ENCODE measurements around the gene MAGI2. TPM values are rescaled to one million over a fixed set of nuclear protein-coding genes. Genes with fewer than 3 reads are reported as not detected.

Gene MAGI2
- total and polyA plus RNA-seq, 8 donors, result 1.3 to 4.0 (median 2.0) TPM

- no peaks in the 10 kb centered on the region for H3K9me3 ChIP-seq
- no peak for FAIRE-seq
- ATAC-seq, result no peak
Measured at GRCh38 chr7:78642751-78643150, 810.7 kb downstream of the MAGI2 start.

GRCh38 chr7:78638364-78638763, 815.1 kb downstream of the MAGI2 start:
- H3K36me3 ChIP-seq, result no peaks in the 10 kb centered on the region
- intact Hi-C loops (cut with DNase I), result no loop called here
- no peak for TF ChIP-seq CTCF (IDR thresholded peaks at IDR 0.05)
- H3K27me3 ChIP-seq, result no peaks in the 10 kb centered on the region
- no peaks in the 10 kb centered on the region for H3K4me1 ChIP-seq
- no peaks in the 10 kb centered on the region for H3K9me3 ChIP-seq
- no peak for ATAC-seq
- no peak for FAIRE-seq
- H3K27ac ChIP-seq, result no peak overlapping the region
- H3K4me3 ChIP-seq, result no peak overlapping the region
- no peak for DNase-seq

More at GRCh38 chr7:78642751-78643150, 810.7 kb downstream of the MAGI2 start:
- intact Hi-C loops (cut with DNase I), result no loop called here
- Histone ChIP-seq H3K27me3 (no peaks in the 10 kb centered on the region), H3K36me3 (no peaks in the 10 kb centered on the region), H3K27ac (no peak overlapping the region), H3K4me1 (peaks cover 0 to 3% (median 0%) of the 10 kb centered on the region in 3 donors), H3K4me3 (no peak overlapping the region)
- TF ChIP-seq CTCF (IDR thresholded peaks at IDR 0.05), result no peak
- no peak for DNase-seq

GRCh38 chr7:78636727-78637126, 816.7 kb downstream of the MAGI2 start:
- intact Hi-C loops (cut with DNase I), result no loop called here
- no peak for FAIRE-seq
- no peaks in the 10 kb centered on the region for H3K27me3 ChIP-seq

GRCh38 chr7:78635026-78635793, 818.3 kb downstream of the MAGI2 start:
- no peak for DNase-seq
- intact Hi-C loops (cut with DNase I), result no loop called here
- no peaks in the 10 kb centered on the region for H3K36me3 ChIP-seq
- no peak overlapping the region for H3K27ac ChIP-seq
- H3K4me3 ChIP-seq, result no peak overlapping the region
- WGBS, 2 donors, result 57 to 71% methylated on average over 4 of the region's 4 CpGs
- no peak for ATAC-seq
- no peak for FAIRE-seq
- no peaks in the 10 kb centered on the region for H3K4me1 ChIP-seq
- H3K27me3 ChIP-seq, result no peaks in the 10 kb centered on the region
- no peaks in the 10 kb centered on the region for H3K9me3 ChIP-seq
- no peak for TF ChIP-seq CTCF (IDR thresholded peaks at IDR 0.05)

More at GRCh38 chr7:78636727-78637126, 816.7 kb downstream of the MAGI2 start:
- Histone ChIP-seq H3K9me3 (no peaks in the 10 kb centered on the region), H3K4me3 (no peak overlapping the region), H3K27ac (no peak overlapping the region), H3K36me3 (no peaks in the 10 kb centered on the region), H3K4me1 (no peaks in the 10 kb centered on the region)
- whole genome bisulfite sequencing, 2 donors, result 91 to 97% methylated on average over 6 of the region's 6 CpGs
- TF ChIP-seq CTCF (IDR thresholded peaks at IDR 0.05), result no peak
- ATAC-seq (no peak), DNase-seq (no peak)

- ATAC-seq, result no peak
- no peak for DNase-seq
- H3K4me1 ChIP-seq, result no peaks in the 10 kb centered on the region
- no peaks in the 10 kb centered on the region for H3K9me3 ChIP-seq
- FAIRE-seq, result no peak
- no peak overlapping the region for H3K27ac ChIP-seq
- H3K4me3 ChIP-seq, result no peak overlapping the region
- intact Hi-C loops (cut with DNase I), result no loop called here
- 94 to 97% methylated on average over 1 of the region's 1 CpG for WGBS, 2 donors
- no peaks in the 10 kb centered on the region for H3K27me3 ChIP-seq
- TF ChIP-seq CTCF (IDR thresholded peaks at IDR 0.05), result no peak
- H3K36me3 ChIP-seq, result no peaks in the 10 kb centered on the region
Measured at GRCh38 chr7:78634093-78634492, 819.4 kb downstream of the MAGI2 start.

Measured in pancreas (tissue), 10 donors.